H9 (cell line): Measurements from ENCODE around the gene FOXO6. TPM values are rescaled to one million over a fixed set of nuclear protein-coding genes. Genes with fewer than 3 reads are reported as not detected.

Source experiments
- DNase-seq: peaks from one replicate; pipeline ENCODE4 v3.0.0-alpha.2; 2017
- H2AFZ ChIP-seq: one replicate; pipeline ENCODE4 v1.6.1; 2013; ENCODE audit warnings: mild to moderate bottlenecking, low read length, control low read depth, moderate library complexity
- H2AK5ac ChIP-seq: 2 replicates; pipeline ENCODE4 v1.6.1; 2013; ENCODE audit warnings: low read length, control low read depth, mixed read lengths; ENCODE audit not compliant: insufficient read length
- H2BK120ac ChIP-seq: one replicate; pipeline ENCODE4 v1.6.1; 2013; ENCODE audit warnings: low read depth, mild to moderate bottlenecking, low read length, control low read depth, inconsistent platforms; ENCODE audit not compliant: poor library complexity, severe bottlenecking
- H2BK12ac ChIP-seq: 2 replicates; pipeline ENCODE4 v1.6.1; 2013; ENCODE audit warnings: low read length, control low read depth, mixed read lengths, low read depth; ENCODE audit not compliant: insufficient read length
- H2BK15ac ChIP-seq: 2 replicates; pipeline ENCODE4 v1.6.1; 2013; ENCODE audit warnings: low read depth, low read length, control low read depth
- H2BK20ac ChIP-seq: one replicate; pipeline ENCODE4 v1.6.1; 2013; ENCODE audit warnings: low read depth, mild to moderate bottlenecking, low read length, control low read depth, inconsistent platforms; ENCODE audit not compliant: poor library complexity, severe bottlenecking
- H2BK5ac ChIP-seq: 2 replicates; pipeline ENCODE4 v1.6.1; 2013; ENCODE audit warnings: low read length, control low read depth, mixed read lengths; ENCODE audit not compliant: insufficient read length
- H3K14ac ChIP-seq: 2 replicates; pipeline ENCODE4 v1.6.1; 2013; ENCODE audit warnings: low read length, control low read depth; ENCODE audit not compliant: insufficient read depth
- H3K18ac ChIP-seq: 2 replicates; pipeline ENCODE4 v1.6.1; 2013; ENCODE audit warnings: low read depth, mild to moderate bottlenecking, mixed read lengths, low read length, control low read depth; ENCODE audit not compliant: insufficient read length
- H3K23ac ChIP-seq: 2 replicates; pipeline ENCODE4 v1.6.1; 2013; ENCODE audit warnings: low read length, control low read depth, mixed read lengths, low read depth; ENCODE audit not compliant: insufficient read length
- H3K23me2 ChIP-seq: 2 replicates; pipeline ENCODE4 v1.6.1; 2013; ENCODE audit warnings: low read depth, mild to moderate bottlenecking, mixed read lengths, low read length, control low read depth; ENCODE audit not compliant: insufficient read length, poor library complexity, severe bottlenecking
- H3K27ac ChIP-seq: 2 replicates; pipeline ENCODE4 v1.5.1; 2013; ENCODE audit warnings: low read length, control low read depth, mixed read lengths, low read depth; ENCODE audit not compliant: insufficient read length
- H3K27me3 ChIP-seq: 2 replicates; pipeline ENCODE4 v1.6.1; 2013; ENCODE audit warnings: low read length, control low read depth, inconsistent platforms; ENCODE audit not compliant: insufficient read depth
- H3K4ac ChIP-seq: 2 replicates; pipeline ENCODE4 v1.6.1; 2013; ENCODE audit warnings: low read depth, mild to moderate bottlenecking, control low read depth, inconsistent platforms, low read length, moderate library complexity
- H3K4me1 ChIP-seq: 2 replicates; pipeline ENCODE4 v1.6.1; 2013; ENCODE audit warnings: low read length, control low read depth, inconsistent platforms; ENCODE audit not compliant: insufficient read depth
- H3K4me2 ChIP-seq: 2 replicates; pipeline ENCODE4 v1.6.1; 2013; ENCODE audit warnings: low read length, control low read depth, mixed read lengths; ENCODE audit not compliant: insufficient read length, insufficient read depth
- H3K56ac ChIP-seq: 2 replicates; pipeline ENCODE4 v1.6.1; 2013; ENCODE audit warnings: low read depth, mild to moderate bottlenecking, mixed read lengths, low read length, control low read depth; ENCODE audit not compliant: insufficient read length
- H3K79me1 ChIP-seq: 2 replicates; pipeline ENCODE4 v1.6.1; 2013; ENCODE audit warnings: low read depth, mild to moderate bottlenecking, moderate library complexity, low read length, control low read depth, inconsistent platforms; ENCODE audit not compliant: insufficient read depth, poor library complexity, severe bottlenecking
- H3K79me2 ChIP-seq: 2 replicates; pipeline ENCODE4 v1.6.1; 2013; ENCODE audit warnings: low read length, control low read depth, inconsistent platforms; ENCODE audit not compliant: insufficient read depth
- H3K9ac ChIP-seq: 2 replicates; pipeline ENCODE4 v1.6.1; 2013; ENCODE audit warnings: low read length, control low read depth, mixed read lengths; ENCODE audit not compliant: insufficient read length; ENCODE audit errors: extremely low read depth
- H3K9me3 ChIP-seq: one replicate; pipeline ENCODE4 v1.6.1; 2013; ENCODE audit warnings: low read depth, low read length, inconsistent platforms; ENCODE audit not compliant: control insufficient read depth
- H3T11ph ChIP-seq: one replicate; pipeline ENCODE4 v1.6.1; 2013; ENCODE audit warnings: mild to moderate bottlenecking, low read length, control low read depth, inconsistent platforms
- H4K20me1 ChIP-seq: one replicate; pipeline ENCODE4 v1.6.1; 2013; ENCODE audit not compliant: control insufficient read depth, insufficient read length, insufficient read depth
- H4K5ac ChIP-seq: 2 replicates; pipeline ENCODE4 v1.6.1; 2013; ENCODE audit warnings: low read depth, mild to moderate bottlenecking, mixed read lengths, low read length, control low read depth; ENCODE audit not compliant: insufficient read length
- H4K8ac ChIP-seq: replicated peaks from 2 replicates; pipeline ENCODE4 v1.6.1; 2013; ENCODE audit warnings: low read length, control low read depth, mixed read lengths, low read depth; ENCODE audit not compliant: insufficient read length
- H4K91ac ChIP-seq: 2 replicates; pipeline ENCODE4 v1.6.1; 2013; ENCODE audit warnings: low read depth, mild to moderate bottlenecking, moderate library complexity, mixed read lengths, low read length, control low read depth; ENCODE audit not compliant: insufficient read length
- H3K27ac Mint-ChIP-seq, 3 experiments: 2 replicates in 2 of 3; 3 replicates in 1 of 3; pipeline ENCODE4 v1.8.0; 2020 to 2021; ENCODE audit warnings: mixed read lengths in 3 of 3, mild to moderate bottlenecking in 1 of 3, moderate library complexity in 1 of 3
- H3K27me3 Mint-ChIP-seq: 2 replicates; pipeline ENCODE4 v1.8.0; 2021; ENCODE audit warnings: low read depth, mild to moderate bottlenecking, moderate library complexity, mixed read lengths
- H3K36me3 Mint-ChIP-seq, 3 experiments: 2 replicates in 2 of 3; 3 replicates in 1 of 3; pipeline ENCODE4 v1.8.0; 2020 to 2021; ENCODE audit warnings: low read depth in 3 of 3, mixed read lengths in 3 of 3; ENCODE audit not compliant: insufficient read depth in 1 of 3
- H3K4me1 Mint-ChIP-seq, 2 experiments: 2 replicates each; pipeline ENCODE4 v1.8.0; 2020; ENCODE audit warnings: mixed read lengths in 2 of 2
- H3K4me3 Mint-ChIP-seq, 2 experiments: 2 replicates in 1 of 2; 3 replicates in 1 of 2; pipeline ENCODE4 v1.8.0; 2020 to 2021; ENCODE audit warnings: mild to moderate bottlenecking in 2 of 2, mixed read lengths in 2 of 2, moderate library complexity in 1 of 2
- H3K9me3 Mint-ChIP-seq, 2 experiments: 2 replicates in 1 of 2; 3 replicates in 1 of 2; pipeline ENCODE4 v1.8.0; 2020; ENCODE audit warnings: mild to moderate bottlenecking in 2 of 2, mixed read lengths in 2 of 2, moderate library complexity in 1 of 2
- CTCF ChIP-seq: fragments of 200-600 bp; sonication (generic); conservative IDR thresholded peaks from 3 replicates; pipeline ENCODE4 v1.8.0; 2021; ENCODE audit warnings: antibody characterized with exemption, mild to moderate bottlenecking
- WGBS: extraction: QIAGEN DNeasy Blood & Tissue Kit; methylation state at CpG from one replicate; pipeline ENCODE4 v1.1.7; 2013; ENCODE audit warnings: missing lambda C conversion rate, low lambda C conversion rate, mixed read lengths; ENCODE audit not compliant: insufficient read length; ENCODE audit errors: extremely low coverage; 5-methylcytosine and 5-hydroxymethylcytosine counted together
- total RNA-seq: library from RNA; stranded (reverse); gene quantifications from 2 replicates; pipeline ENCODE4 v1.2.1, GENCODE V29; 2021

FOXO6 gene
- total RNA-seq, 1 experiment from 2014 or later = 0.83 TPM

GRCh38 chr1:41409825-41410224 is 48.6 kb downstream of the FOXO6 start:
- no peaks in the 10 kb centered on the region for H3K79me1 ChIP-seq
- H4K91ac ChIP-seq = no peak overlapping the region
- H2BK120ac ChIP-seq = no peak overlapping the region
- Mint-ChIP-seq H3K4me3 (no peak overlapping the region), H3K27me3 (peaks cover 27% of the 10 kb centered on the region), H3K27ac (no peak overlapping the region), H3K9me3 (no peaks in the 10 kb centered on the region), H3K36me3 (no peaks in the 10 kb centered on the region; a peak in 1 of 7 replicates), H3K4me1 (peaks cover 28 to 39% of the 10 kb centered on the region in 2 experiments)
- H2BK5ac ChIP-seq = no peak overlapping the region
- no peaks in the 10 kb centered on the region for H3K27me3 ChIP-seq
- no peak overlapping the region for H3K14ac ChIP-seq
- no peak for TF ChIP-seq CTCF
- H3K79me2 ChIP-seq = no peaks in the 10 kb centered on the region
- H2BK15ac ChIP-seq = no peak overlapping the region
- no peak overlapping the region for H3T11ph ChIP-seq
- no peak overlapping the region for H3K9ac ChIP-seq
- H3K4ac ChIP-seq = no peak overlapping the region
- H2BK20ac ChIP-seq = no peak overlapping the region
- no peak overlapping the region for H4K5ac ChIP-seq
- 0 out of 2 replicates have a peak, but pooled peaks cover under 1% of the 10 kb centered on the region for H3K4me1 ChIP-seq
- no peak for DNase-seq
- no peak overlapping the region for H3K4me2 ChIP-seq
- no CpG with 5 or more reads among the region's 7 CpGs for WGBS
- H2BK12ac ChIP-seq = no peak overlapping the region
- no peaks in the 10 kb centered on the region for H3K9me3 ChIP-seq
- no peaks in the 10 kb centered on the region for H3K23me2 ChIP-seq
- no peak overlapping the region for H3K27ac ChIP-seq
- no peak overlapping the region for H2AK5ac ChIP-seq
- H3K23ac ChIP-seq = no peak overlapping the region
- no peak overlapping the region for H3K18ac ChIP-seq
- no peak overlapping the region for H3K56ac ChIP-seq
- H4K8ac ChIP-seq = no peak overlapping the region
- no peaks in the 10 kb centered on the region for H4K20me1 ChIP-seq
- no peak overlapping the region for H2AFZ ChIP-seq
